Glutamatergic neuron (in vitro differentiated cells): ENCODE data around the gene ANP32E. TPM values are rescaled to one million over a fixed set of nuclear protein-coding genes. Genes with fewer than 3 reads are reported as not detected.
A peak's percentile ranks its signal among the peaks of the same experiment; 100 is the strongest.

Experiments
- DNase-seq: peaks from one replicate; pipeline ENCODE4 v3.0.0; 2022
- H3K27ac Mint-ChIP-seq: one replicate; pipeline ENCODE4 v1.8.0; 2020; ENCODE audit warnings: mild to moderate bottlenecking, mixed read lengths, inconsistent platforms; ENCODE audit not compliant: unreplicated experiment
- H3K27me3 Mint-ChIP-seq: one replicate; pipeline ENCODE4 v1.8.0; 2020; ENCODE audit warnings: mild to moderate bottlenecking, moderate library complexity, mixed read lengths, inconsistent platforms; ENCODE audit not compliant: unreplicated experiment
- H3K36me3 Mint-ChIP-seq: one replicate; pipeline ENCODE4 v1.8.0; 2020; ENCODE audit warnings: mild to moderate bottlenecking, mixed read lengths, inconsistent platforms; ENCODE audit not compliant: unreplicated experiment
- H3K4me1 Mint-ChIP-seq: one replicate; pipeline ENCODE4 v1.8.0; 2020; ENCODE audit warnings: mild to moderate bottlenecking, low read depth, mixed read lengths, inconsistent platforms; ENCODE audit not compliant: unreplicated experiment
- H3K4me3 Mint-ChIP-seq: one replicate; pipeline ENCODE4 v1.8.0; 2020; ENCODE audit warnings: mild to moderate bottlenecking, mixed read lengths, inconsistent platforms; ENCODE audit not compliant: unreplicated experiment
- H3K9me3 Mint-ChIP-seq: one replicate; pipeline ENCODE4 v1.8.0; 2020; ENCODE audit warnings: mild to moderate bottlenecking, moderate library complexity, mixed read lengths, inconsistent platforms; ENCODE audit not compliant: unreplicated experiment
- CTCF ChIP-seq: fragments of 200-600 bp; sonication (generic); IDR thresholded peaks from one replicate; pipeline ENCODE4 v1.5.0; 2021; ENCODE audit not compliant: partially characterized antibody, unreplicated experiment
- total RNA-seq: library from RNA; stranded (reverse); fragmentation: NEBNext Ultra II Directional; extraction: Animal tissue kit (Norgen Biotek cat#: 25700); gene quantifications from one replicate; pipeline ENCODE4 v1.2.1, GENCODE V29; 2021; ENCODE audit not compliant: unreplicated experiment

The ANP32E gene
- total RNA-seq, 1 donor from 2014 or later = 24.3 TPM

GRCh38 chr1:150262388-150263320 lies 26.7 kb upstream of the ANP32E start:
- Mint-ChIP-seq H3K36me3 (no peaks in the 10 kb centered on the region), H3K9me3 (peaks cover 3% of the 10 kb centered on the region), H3K4me3 (no peak overlapping the region), H3K4me1 (peaks cover 10% of the 10 kb centered on the region), H3K27ac (no peak overlapping the region), H3K27me3 (no peaks in the 10 kb centered on the region)
- DNase-seq = no peak
- no peak for TF ChIP-seq CTCF

DNA sequence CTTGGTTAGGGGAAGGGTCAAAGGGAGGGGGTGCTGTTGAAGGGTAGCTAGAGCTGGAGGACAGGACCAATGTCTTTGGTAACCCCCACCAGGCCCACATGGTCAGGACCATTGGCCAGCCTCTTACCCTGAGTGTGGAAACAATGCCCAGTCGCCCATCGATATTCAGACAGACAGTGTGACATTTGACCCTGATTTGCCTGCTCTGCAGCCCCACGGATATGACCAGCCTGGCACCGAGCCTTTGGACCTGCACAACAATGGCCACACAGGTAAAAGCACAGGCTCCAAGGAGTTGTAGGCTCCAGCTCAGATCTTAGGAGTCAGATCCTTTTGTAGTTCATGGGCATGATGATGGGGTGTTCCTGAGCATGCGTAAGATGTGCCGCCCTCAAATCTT lies 25.5 kb upstream of the ANP32E start:
- Mint-ChIP-seq H3K9me3 (peaks cover 4% of the 10 kb centered on the region), H3K4me3 (peak overlapping the region; percentile 9), H3K27me3 (no peaks in the 10 kb centered on the region), H3K27ac (no peak overlapping the region), H3K36me3 (no peaks in the 10 kb centered on the region), H3K4me1 (peaks cover 22% of the 10 kb centered on the region)
- DNase-seq = no peak
- no peak for TF ChIP-seq CTCF

GRCh38 chr1:150259758-150260669 lies 24.1 kb upstream of the ANP32E start:
- Mint-ChIP-seq H3K27ac (no peak overlapping the region), H3K4me3 (peak overlapping the region; percentile 46), H3K4me1 (peaks cover 32% of the 10 kb centered on the region), H3K27me3 (peaks cover 4% of the 10 kb centered on the region), H3K36me3 (no peaks in the 10 kb centered on the region), H3K9me3 (peaks cover 6% of the 10 kb centered on the region)
- DNase-seq = no peak
- TF ChIP-seq CTCF = no peak

DNA sequence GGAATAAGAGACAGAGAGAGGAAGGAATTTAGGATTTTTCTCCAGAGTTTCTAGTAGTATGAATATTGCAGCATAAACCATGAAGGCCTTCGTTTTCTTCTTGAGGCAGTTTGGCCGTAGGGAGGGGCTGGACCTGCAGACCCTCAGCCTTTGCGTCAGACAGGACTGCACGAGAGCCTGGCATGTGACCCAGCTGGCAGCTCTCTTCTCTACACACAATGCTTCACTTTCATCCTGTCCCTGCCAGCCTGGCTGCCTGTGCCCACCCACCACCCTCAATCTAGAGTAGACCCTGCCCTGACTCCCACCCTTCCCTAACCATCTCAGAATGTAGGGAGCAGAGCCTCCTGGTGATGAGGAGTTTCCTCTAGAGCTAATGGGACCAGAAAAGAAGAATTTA lies 23.3 kb upstream of the ANP32E start:
- peaks cover 4% of the 10 kb centered on the region for H3K27me3 Mint-ChIP-seq
- no peaks in the 10 kb centered on the region for H3K36me3 Mint-ChIP-seq
- H3K4me1 Mint-ChIP-seq = peaks cover 32% of the 10 kb centered on the region
- no peak overlapping the region for H3K27ac Mint-ChIP-seq
- peaks cover 6% of the 10 kb centered on the region for H3K9me3 Mint-ChIP-seq
- TF ChIP-seq CTCF = no peak
- peak overlapping the region; percentile 21 for H3K4me3 Mint-ChIP-seq
- no peak for DNase-seq
